Measurements from ENCODE around the gene ETV5.
"Not testable (repeated sequence)": the region's sequence is repeated elsewhere in the genome, so short reads cannot be mapped to it uniquely, and the experiment has no call there.

Gene ETV5

GRCh38 chr3:186021673-186022362, 87.1 kb downstream of the ETV5 start:
- FAIRE-seq = no peak
- no peak for TF ChIP-seq POLR2A (IDR thresholded peaks at IDR 0.05; ENCODE audit: low read depth, low read length)
- no peak for TF ChIP-seq PAX5 (IDR thresholded peaks at IDR 0.05; ENCODE audit: insufficient read depth, low read length, severe bottlenecking)
- no peak for TF ChIP-seq SPI1 (IDR thresholded peaks at IDR 0.05; ENCODE audit: low read depth, low read length)
- TF ChIP-seq TAF1 (IDR thresholded peaks at IDR 0.05; ENCODE audit: low read depth, low read length) = no peak
- TF ChIP-seq POU2F2 (IDR thresholded peaks at IDR 0.05; ENCODE audit: low read depth, low read length) = no peak
- TF ChIP-seq POLR2AphosphoS5 (IDR thresholded peaks at IDR 0.05; ENCODE audit: low read depth, low read length) = no peak
- DNase-seq (ENCODE audit: insufficient read length, low spot score) = no peak

GRCh38 chr3:186021250-186021649, 87.6 kb downstream of the ETV5 start:
- not testable (repeated sequence) for DNase-seq (ENCODE audit: insufficient read length, low spot score); FAIRE-seq

- DNase-seq (ENCODE audit: insufficient read length, low spot score); FAIRE-seq: not testable (repeated sequence)
These were observed 89.6 kb downstream of the ETV5 start for GRCh38 chr3:186019288-186019687.

- FAIRE-seq = no peak
- TF ChIP-seq SPI1 (IDR thresholded peaks at IDR 0.05; ENCODE audit: low read depth, low read length) (no peak), POU2F2 (IDR thresholded peaks at IDR 0.05; ENCODE audit: low read depth, low read length) (no peak), PAX5 (IDR thresholded peaks at IDR 0.05; ENCODE audit: insufficient read depth, low read length, severe bottlenecking) (no peak), POLR2A (IDR thresholded peaks at IDR 0.05; ENCODE audit: low read depth, low read length) (no peak), POLR2AphosphoS5 (IDR thresholded peaks at IDR 0.05; ENCODE audit: low read depth, low read length) (no peak), TAF1 (IDR thresholded peaks at IDR 0.05; ENCODE audit: low read depth, low read length) (no peak)
- DNase-seq (ENCODE audit: insufficient read length, low spot score) = no peak
These were observed 94.0 kb downstream of the ETV5 start for GRCh38 chr3:186014866-186015265.

GRCh38 chr3:186013312-186013711, 95.6 kb downstream of the ETV5 start:
- FAIRE-seq = no peak
- TF ChIP-seq SPI1 (IDR thresholded peaks at IDR 0.05; ENCODE audit: low read depth, low read length) (no peak), PAX5 (IDR thresholded peaks at IDR 0.05; ENCODE audit: insufficient read depth, low read length, severe bottlenecking) (no peak), POU2F2 (IDR thresholded peaks at IDR 0.05; ENCODE audit: low read depth, low read length) (no peak), POLR2AphosphoS5 (IDR thresholded peaks at IDR 0.05; ENCODE audit: low read depth, low read length) (no peak)

GRCh38 chr3:186012137-186012536, 96.8 kb downstream of the ETV5 start:
- DNase-seq (ENCODE audit: insufficient read length, low spot score) (no peak), FAIRE-seq (no peak)
- TF ChIP-seq SPI1 (IDR thresholded peaks at IDR 0.05; ENCODE audit: low read depth, low read length) = no peak
- TF ChIP-seq POLR2AphosphoS5 (IDR thresholded peaks at IDR 0.05; ENCODE audit: low read depth, low read length) = no peak
- TF ChIP-seq POU2F2 (IDR thresholded peaks at IDR 0.05; ENCODE audit: low read depth, low read length) = no peak
- no peak for TF ChIP-seq POLR2A (IDR thresholded peaks at IDR 0.05; ENCODE audit: low read depth, low read length)

More at GRCh38 chr3:186013312-186013711, 95.6 kb downstream of the ETV5 start:
- no peak for DNase-seq (ENCODE audit: insufficient read length, low spot score)

- no peak for DNase-seq (ENCODE audit: insufficient read length, low spot score)
- FAIRE-seq = no peak
- TF ChIP-seq POLR2AphosphoS5 (IDR thresholded peaks at IDR 0.05; ENCODE audit: low read depth, low read length) = no peak
These were observed 104.2 kb downstream of the ETV5 start for GRCh38 chr3:186004671-186005070.

- no peak for FAIRE-seq
- no peak for DNase-seq (ENCODE audit: insufficient read length, low spot score)
- TF ChIP-seq PAX5 (IDR thresholded peaks at IDR 0.05; ENCODE audit: insufficient read depth, low read length, severe bottlenecking) = no peak
- TF ChIP-seq POLR2AphosphoS5 (IDR thresholded peaks at IDR 0.05; ENCODE audit: low read depth, low read length) = no peak
- TF ChIP-seq POLR2A (IDR thresholded peaks at IDR 0.05; ENCODE audit: low read depth, low read length) = no peak
- no peak for TF ChIP-seq TAF1 (IDR thresholded peaks at IDR 0.05; ENCODE audit: low read depth, low read length)
- no peak for TF ChIP-seq SPI1 (IDR thresholded peaks at IDR 0.05; ENCODE audit: low read depth, low read length)
- no peak for TF ChIP-seq POU2F2 (IDR thresholded peaks at IDR 0.05; ENCODE audit: low read depth, low read length)
These were observed 104.7 kb downstream of the ETV5 start for GRCh38 chr3:186004209-186004608.

- FAIRE-seq (no peak), DNase-seq (ENCODE audit: insufficient read length, low spot score) (no peak)
- TF ChIP-seq PAX5 (IDR thresholded peaks at IDR 0.05; ENCODE audit: insufficient read depth, low read length, severe bottlenecking) (peak; percentile 53), POLR2A (IDR thresholded peaks at IDR 0.05; ENCODE audit: low read depth, low read length) (0 out of 2 replicates have a peak, but pooled peaks have one; percentile 35), POU2F2 (IDR thresholded peaks at IDR 0.05; ENCODE audit: low read depth, low read length) (no peak)
These were observed 105.3 kb downstream of the ETV5 start for GRCh38 chr3:186003610-186004009.

- FAIRE-seq = peak; percentile 43
- TF ChIP-seq POLR2AphosphoS5 (IDR thresholded peaks at IDR 0.05; ENCODE audit: low read depth, low read length) (no peak), POU2F2 (IDR thresholded peaks at IDR 0.05; ENCODE audit: low read depth, low read length) (no peak), POLR2A (IDR thresholded peaks at IDR 0.05; ENCODE audit: low read depth, low read length) (no peak), TAF1 (IDR thresholded peaks at IDR 0.05; ENCODE audit: low read depth, low read length) (no peak), SPI1 (IDR thresholded peaks at IDR 0.05; ENCODE audit: low read depth, low read length) (no peak), PAX5 (IDR thresholded peaks at IDR 0.05; ENCODE audit: insufficient read depth, low read length, severe bottlenecking) (no peak)
- DNase-seq (ENCODE audit: insufficient read length, low spot score) = no peak
These were observed 105.9 kb downstream of the ETV5 start for GRCh38 chr3:186002884-186003472.

- FAIRE-seq (no peak), DNase-seq (ENCODE audit: insufficient read length, low spot score) (no peak)
- TF ChIP-seq POU2F2 (IDR thresholded peaks at IDR 0.05; ENCODE audit: low read depth, low read length) (no peak), POLR2AphosphoS5 (IDR thresholded peaks at IDR 0.05; ENCODE audit: low read depth, low read length) (no peak), TAF1 (IDR thresholded peaks at IDR 0.05; ENCODE audit: low read depth, low read length) (no peak), SPI1 (IDR thresholded peaks at IDR 0.05; ENCODE audit: low read depth, low read length) (peak; percentile 88), POLR2A (IDR thresholded peaks at IDR 0.05; ENCODE audit: low read depth, low read length) (no peak), PAX5 (IDR thresholded peaks at IDR 0.05; ENCODE audit: insufficient read depth, low read length, severe bottlenecking) (no peak)
These were observed 107.0 kb downstream of the ETV5 start for GRCh38 chr3:186001842-186002241.
